ENCODE results near the gene IMMP2L. TPM values are rescaled to one million over a fixed set of nuclear protein-coding genes. Genes with fewer than 3 reads are reported as not detected.

The IMMP2L gene
- 11.6 and 14.8 TPM in 2 replicates for total RNA-seq

GRCh38 chr7:111561904-111562732 lies at the start of gene IMMP2L:
Gene IMMP2L (minus strand): TSS chr7:111562492.

GRCh38 chr7:111090846-111091245 lies 471.4 kb downstream of the IMMP2L start, which contains the start of gene LRRN3:
Gene LRRN3 (plus strand): TSS chr7:111091127. CDS start chr7:111122773, 31,646 bp downstream.

